ENCODE data around the gene RBM47.
"Not testable (repeated sequence)": the region's sequence is repeated elsewhere in the genome, so short reads cannot be mapped to it uniquely, and the experiment has no call there.

The RBM47 gene

GRCh38 chr4:40481977-40482376 lies 147.7 kb downstream of the RBM47 start:
- DNase-seq, result no peak

GRCh38 chr4:40480291-40480690 lies 149.4 kb downstream of the RBM47 start:
- no peak for DNase-seq

- no peak for DNase-seq
Observed at GRCh38 chr4:40479378-40479777, 150.3 kb downstream of the RBM47 start.

GRCh38 chr4:40475609-40476008 lies 154.1 kb downstream of the RBM47 start:
- DNase-seq, result no peak

- no peak for DNase-seq
Observed at GRCh38 chr4:40473578-40474388, 155.9 kb downstream of the RBM47 start.

GRCh38 chr4:40471923-40472322 lies 157.7 kb downstream of the RBM47 start:
- peak; percentile 8 for DNase-seq

GRCh38 chr4:40466789-40467188 lies 162.9 kb downstream of the RBM47 start:
- DNase-seq, result no peak

GRCh38 chr4:40462326-40462725 lies 167.3 kb downstream of the RBM47 start:
- DNase-seq, result no peak

- DNase-seq, result no peak
Observed at GRCh38 chr4:40461879-40462278, 167.8 kb downstream of the RBM47 start.

GRCh38 chr4:40461062-40461461 lies 168.6 kb downstream of the RBM47 start:
- no peak for DNase-seq

- DNase-seq, result no peak
Observed at GRCh38 chr4:40458683-40459082, 171.0 kb downstream of the RBM47 start.

- no peak for DNase-seq
Observed at GRCh38 chr4:40458109-40458508, 171.6 kb downstream of the RBM47 start.

- no peak for DNase-seq
Observed at GRCh38 chr4:40455340-40455902, 174.2 kb downstream of the RBM47 start.

- no peak for DNase-seq
Observed at GRCh38 chr4:40454816-40455215, 174.8 kb downstream of the RBM47 start.

- DNase-seq, result no peak
Observed at GRCh38 chr4:40453912-40454311, 175.8 kb downstream of the RBM47 start.

GRCh38 chr4:40448875-40449274 lies 180.8 kb downstream of the RBM47 start:
- DNase-seq, result no peak

GRCh38 chr4:40446839-40447238 lies 182.8 kb downstream of the RBM47 start:
- no peak for DNase-seq

GRCh38 chr4:40446261-40446750 lies 183.4 kb downstream of the RBM47 start:
- DNase-seq, result not testable (repeated sequence)

GRCh38 chr4:40445671-40446070 lies 184.0 kb downstream of the RBM47 start:
- DNase-seq, result no peak

GRCh38 chr4:40441430-40441829 lies 188.2 kb downstream of the RBM47 start:
- DNase-seq, result no peak

GRCh38 chr4:40439519-40439918 lies 190.1 kb downstream of the RBM47 start:
- DNase-seq, result no peak

- no peak for DNase-seq
Observed at GRCh38 chr4:40438384-40439026, 191.2 kb downstream of the RBM47 start.

GRCh38 chr4:40437741-40438383 lies 191.8 kb downstream of the RBM47 start:
- DNase-seq, result no peak
